ENCODE measurements around the gene CLDN11. TPM values are rescaled to one million over a fixed set of nuclear protein-coding genes. Genes with fewer than 3 reads are reported as not detected.
A peak's percentile ranks its signal among the peaks of the same experiment; 100 is the strongest.

CLDN11 gene
- polyA plus RNA-seq, 3 donors: 0.11 TPM; not detected in 2

DNA sequence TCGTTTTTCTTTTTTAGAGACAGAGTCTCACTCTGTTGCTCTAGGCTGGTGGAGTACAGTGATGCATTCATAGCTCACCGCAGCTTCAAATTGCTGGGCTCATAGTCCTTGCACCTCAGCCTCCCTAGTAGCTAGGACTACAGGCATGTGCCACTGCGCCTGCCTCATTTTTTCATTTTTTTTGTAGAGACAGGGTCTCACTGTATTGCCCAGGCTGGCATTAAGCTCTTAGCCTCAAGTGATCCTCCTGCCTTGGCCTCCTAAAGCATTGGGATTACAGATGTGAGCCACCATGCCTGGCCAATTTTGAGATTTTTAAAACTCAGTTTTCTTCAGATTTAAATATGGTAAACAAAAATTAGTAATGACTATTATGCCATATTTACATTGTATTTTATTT lies 32.2 kb upstream of the CLDN11 start:
- Histone ChIP-seq H3K4me2 (replicated peaks; ENCODE audit: extremely low read depth, low read length, poor library complexity, severe bottlenecking) (no peak overlapping the region), H4K20me1 (ENCODE audit: insufficient read depth, low read length) (peaks cover 7% of the 10 kb centered on the region), H3K9me3 (replicated peaks in 1 of 2; ENCODE audit: control insufficient read depth in 1 of 2, insufficient read depth in 1 of 2, low read length in 2 of 2) (no peaks in the 10 kb centered on the region), H3K36me3 (replicated peaks in 1 of 2; ENCODE audit: control insufficient read depth in 1 of 2, insufficient read depth in 2 of 2, low read length in 2 of 2) (peaks cover 24 to 78% of the 10 kb centered on the region in 2 donors), H3K4me1 (ENCODE audit: control insufficient read depth in 1 of 2, insufficient read depth in 2 of 2, low read length in 2 of 2) (no peaks in the 10 kb centered on the region), H3K79me2 (ENCODE audit: insufficient read depth, low read length) (no peaks in the 10 kb centered on the region), H3K27me3 (ENCODE audit: control insufficient read depth in 2 of 2, insufficient read depth in 2 of 2, low read length in 2 of 2) (no peaks in the 10 kb centered on the region), H3K27ac (ENCODE audit: low read depth in 1 of 2, low read length in 2 of 2) (no peak overlapping the region), H3K4me3 (replicated peaks in 1 of 3; ENCODE audit: low read depth in 2 of 3, low read length in 3 of 3) (no peak overlapping the region), H2AFZ (ENCODE audit: insufficient read depth, low read depth, low read length, poor library complexity, severe bottlenecking) (no peak overlapping the region), H3K9ac (ENCODE audit: insufficient read depth, low read length, poor library complexity, severe bottlenecking) (no peak overlapping the region)
- Mint-ChIP-seq H3K4me1 (no peaks in the 10 kb centered on the region), H3K36me3 (peaks cover 57 to 66% of the 10 kb centered on the region in 2 donors), H3K9me3 (peaks cover 0 to 11% (median 8%) of the 10 kb centered on the region in 7 donors), H3K27me3 (ENCODE audit: low read depth in 3 of 3) (no peaks in the 10 kb centered on the region), H3K4me3 (no peak overlapping the region), H3K27ac (no peak overlapping the region)
- TF ChIP-seq, protein P1, sequence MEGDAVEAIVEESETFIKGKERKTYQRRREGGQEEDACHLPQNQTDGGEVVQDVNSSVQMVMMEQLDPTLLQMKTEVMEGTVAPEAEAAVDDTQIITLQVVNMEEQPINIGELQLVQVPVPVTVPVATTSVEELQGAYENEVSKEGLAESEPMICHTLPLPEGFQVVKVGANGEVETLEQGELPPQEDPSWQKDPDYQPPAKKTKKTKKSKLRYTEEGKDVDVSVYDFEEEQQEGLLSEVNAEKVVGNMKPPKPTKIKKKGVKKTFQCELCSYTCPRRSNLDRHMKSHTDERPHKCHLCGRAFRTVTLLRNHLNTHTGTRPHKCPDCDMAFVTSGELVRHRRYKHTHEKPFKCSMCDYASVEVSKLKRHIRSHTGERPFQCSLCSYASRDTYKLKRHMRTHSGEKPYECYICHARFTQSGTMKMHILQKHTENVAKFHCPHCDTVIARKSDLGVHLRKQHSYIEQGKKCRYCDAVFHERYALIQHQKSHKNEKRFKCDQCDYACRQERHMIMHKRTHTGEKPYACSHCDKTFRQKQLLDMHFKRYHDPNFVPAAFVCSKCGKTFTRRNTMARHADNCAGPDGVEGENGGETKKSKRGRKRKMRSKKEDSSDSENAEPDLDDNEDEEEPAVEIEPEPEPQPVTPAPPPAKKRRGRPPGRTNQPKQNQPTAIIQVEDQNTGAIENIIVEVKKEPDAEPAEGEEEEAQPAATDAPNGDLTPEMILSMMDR (IDR thresholded peaks at IDR 0.05): no peak
- DNase-seq: no peak
- intact Hi-C loops (cut with micrococcal nuclease): no loop called here
- WGBS (ENCODE audit: insufficient coverage): 100% methylated on average over 2 of the region's 3 CpGs

DNA sequence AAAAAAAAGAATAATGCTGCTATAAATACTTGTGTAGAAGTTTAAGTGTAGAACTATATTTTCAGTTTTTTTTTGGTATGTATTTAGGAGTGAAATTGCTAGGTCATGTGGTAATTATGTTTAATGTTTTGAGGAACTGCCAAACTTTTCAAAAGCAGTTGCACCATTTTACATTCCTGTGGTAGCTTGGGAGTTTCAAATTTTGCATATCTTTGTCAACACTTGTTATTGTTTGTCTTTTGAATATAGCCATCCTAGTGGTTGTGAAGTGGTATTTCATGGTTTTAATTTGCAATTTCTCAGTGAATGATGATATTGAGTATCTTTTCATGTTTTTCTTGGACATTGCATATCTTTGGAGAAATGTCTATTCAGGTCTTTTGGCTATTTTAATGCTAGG lies 30.7 kb upstream of the CLDN11 start:
- intact Hi-C loops (cut with micrococcal nuclease): no loop called here
- Mint-ChIP-seq H3K27me3 (ENCODE audit: low read depth in 3 of 3) (no peaks in the 10 kb centered on the region), H3K4me1 (no peaks in the 10 kb centered on the region), H3K4me3 (no peak overlapping the region), H3K27ac (no peak overlapping the region), H3K36me3 (peaks cover 64 to 67% of the 10 kb centered on the region in 2 donors), H3K9me3 (peaks cover 0 to 11% (median 8%) of the 10 kb centered on the region in 7 donors)
- H3K9me3 ChIP-seq (replicated peaks in 1 of 2; ENCODE audit: control insufficient read depth in 1 of 2, insufficient read depth in 1 of 2, low read length in 2 of 2): no peaks in the 10 kb centered on the region
- H3K27ac ChIP-seq (ENCODE audit: low read depth in 1 of 2, low read length in 2 of 2): no peak overlapping the region
- H3K36me3 ChIP-seq (replicated peaks in 1 of 2; ENCODE audit: control insufficient read depth in 1 of 2, insufficient read depth in 2 of 2, low read length in 2 of 2): peaks cover 26 to 78% of the 10 kb centered on the region in 2 donors
- H3K79me2 ChIP-seq (ENCODE audit: insufficient read depth, low read length): no peaks in the 10 kb centered on the region
- no peak overlapping the region for H2AFZ ChIP-seq (ENCODE audit: insufficient read depth, low read depth, low read length, poor library complexity, severe bottlenecking)
- DNase-seq: peak; percentile 3 to 27 (median 15)
- no peak overlapping the region for H3K4me2 ChIP-seq (replicated peaks; ENCODE audit: extremely low read depth, low read length, poor library complexity, severe bottlenecking)
- no peaks in the 10 kb centered on the region for H3K4me1 ChIP-seq (ENCODE audit: control insufficient read depth in 1 of 2, insufficient read depth in 2 of 2, low read length in 2 of 2)
- H4K20me1 ChIP-seq (ENCODE audit: insufficient read depth, low read length): peaks cover 17% of the 10 kb centered on the region
- no peaks in the 10 kb centered on the region for H3K27me3 ChIP-seq (ENCODE audit: control insufficient read depth in 2 of 2, insufficient read depth in 2 of 2, low read length in 2 of 2)
- TF ChIP-seq, protein P1 (IDR thresholded peaks at IDR 0.05): no peak
- no peak overlapping the region for H3K4me3 ChIP-seq (replicated peaks in 1 of 3; ENCODE audit: low read depth in 2 of 3, low read length in 3 of 3)
- no peak overlapping the region for H3K9ac ChIP-seq (ENCODE audit: insufficient read depth, low read length, poor library complexity, severe bottlenecking)
